ENCODE data around the gene SRC.

SRC gene

DNA sequence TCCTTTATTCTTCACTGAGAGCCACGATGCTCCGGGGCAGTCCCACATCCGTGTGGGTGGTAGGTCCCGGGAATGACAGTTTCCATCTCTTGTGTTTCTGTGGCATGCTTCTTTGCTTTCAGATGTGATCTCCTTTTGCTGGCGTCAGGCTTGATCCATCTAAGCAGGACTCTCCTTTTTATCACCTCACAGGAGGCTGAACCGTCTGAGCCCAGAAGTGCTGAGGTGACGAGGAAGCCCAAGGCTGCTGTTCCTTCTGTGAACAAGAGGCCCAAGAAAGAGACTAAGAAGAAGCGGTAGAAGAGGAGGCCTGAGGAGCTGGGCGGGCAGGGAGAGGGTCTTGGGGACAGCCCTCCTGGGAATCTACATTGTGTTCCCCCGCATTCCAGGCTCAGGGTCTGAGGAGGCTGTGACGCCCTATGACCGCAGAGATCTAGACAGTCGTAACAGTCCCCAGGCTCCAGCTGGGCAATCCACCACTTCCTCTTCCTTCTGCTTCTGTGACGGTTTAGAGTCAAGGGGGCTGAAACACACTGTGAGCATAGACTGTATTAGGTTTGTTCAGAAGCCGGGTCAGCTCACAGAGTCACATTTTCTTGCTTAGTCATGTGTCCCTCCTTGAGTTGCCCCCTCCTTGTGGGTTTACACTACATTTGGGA is 29.7 kb upstream of the SRC start (continued):
- no peak for TF ChIP-seq POU6F1 (CRISPR knock-in tag; IDR thresholded peaks at IDR 0.05; ENCODE audit: borderline replicate concordance, low read depth)
- TF ChIP-seq ZNF8 (CRISPR knock-in tag; IDR thresholded peaks at IDR 0.05) = no peak
- TF ChIP-seq BACH2 (CRISPR knock-in tag; IDR thresholded peaks at IDR 0.05; ENCODE audit: borderline replicate concordance) = no peak
- TF ChIP-seq ZFP3 (CRISPR knock-in tag; IDR thresholded peaks at IDR 0.05) = no peak
- TF ChIP-seq CSDC2 (CRISPR knock-in tag; IDR thresholded peaks at IDR 0.05) = no peak
- TF ChIP-seq PPARA (CRISPR knock-in tag; IDR thresholded peaks at IDR 0.05; ENCODE audit: borderline replicate concordance) = no peak
- TF ChIP-seq PATZ1 (CRISPR knock-in tag; IDR thresholded peaks at IDR 0.05; ENCODE audit: borderline replicate concordance) = no peak
- TF ChIP-seq GLIS3 (CRISPR knock-in tag; IDR thresholded peaks at IDR 0.05) = no peak
- TF ChIP-seq ZNF565 (CRISPR knock-in tag; conservative IDR thresholded peaks at IDR 0.05; ENCODE audit: low read depth) = no peak
- TF ChIP-seq SNAI2 (CRISPR knock-in tag; IDR thresholded peaks at IDR 0.05) = no peak

DNA sequence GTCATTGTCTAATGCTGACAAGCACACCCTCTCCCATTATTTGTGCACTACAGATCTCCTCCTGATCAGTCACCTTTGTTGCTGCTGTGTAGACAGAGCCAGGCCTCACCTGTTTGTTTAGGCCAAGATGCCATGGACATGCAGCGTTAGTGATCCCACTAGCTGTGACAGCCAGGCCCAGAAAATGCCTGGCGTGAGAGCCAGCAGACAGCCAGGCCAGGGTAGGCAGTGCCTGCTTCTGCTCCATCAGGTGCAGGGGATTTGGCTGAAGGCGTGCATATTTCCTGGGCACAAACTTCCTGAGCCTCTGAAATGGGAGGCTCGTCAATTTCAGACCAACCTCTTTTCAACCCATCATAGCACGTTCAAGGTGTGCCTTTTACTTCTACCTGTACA is 29.2 kb upstream of the SRC start:
- no peak for ATAC-seq
- no peak for TF ChIP-seq BACH2 (CRISPR knock-in tag; IDR thresholded peaks at IDR 0.05; ENCODE audit: borderline replicate concordance)
- no peak for TF ChIP-seq SNAI2 (CRISPR knock-in tag; IDR thresholded peaks at IDR 0.05)
- TF ChIP-seq ZNF565 (CRISPR knock-in tag; conservative IDR thresholded peaks at IDR 0.05; ENCODE audit: low read depth) = no peak
- no peak for TF ChIP-seq TOX (CRISPR knock-in tag; IDR thresholded peaks at IDR 0.05; ENCODE audit: borderline replicate concordance)
- TF ChIP-seq RARB (CRISPR knock-in tag; IDR thresholded peaks at IDR 0.05) = no peak
- no peak for TF ChIP-seq ARNTL (CRISPR knock-in tag; IDR thresholded peaks at IDR 0.05; ENCODE audit: borderline replicate concordance, low read depth)
- TF ChIP-seq POU6F1 (CRISPR knock-in tag; IDR thresholded peaks at IDR 0.05; ENCODE audit: borderline replicate concordance, low read depth) = no peak
- TF ChIP-seq ZNF70 (CRISPR knock-in tag; IDR thresholded peaks at IDR 0.05) = no peak
- TF ChIP-seq ZFP3 (CRISPR knock-in tag; IDR thresholded peaks at IDR 0.05) = no peak
- TF ChIP-seq ZFP30 (CRISPR knock-in tag; IDR thresholded peaks at IDR 0.05) = no peak
- TF ChIP-seq TCF4 (CRISPR knock-in tag; IDR thresholded peaks at IDR 0.05; ENCODE audit: borderline replicate concordance) = no peak
- no peak for TF ChIP-seq ISL1 (CRISPR knock-in tag; IDR thresholded peaks at IDR 0.05)
- TF ChIP-seq ZNF8 (CRISPR knock-in tag; IDR thresholded peaks at IDR 0.05) = no peak
- TF ChIP-seq ESRRG (CRISPR knock-in tag; IDR thresholded peaks at IDR 0.05) = no peak
- TF ChIP-seq CSRNP3 (CRISPR knock-in tag; IDR thresholded peaks at IDR 0.05) = no peak
- TF ChIP-seq TSHZ2 (CRISPR knock-in tag; IDR thresholded peaks at IDR 0.05) = no peak
- TF ChIP-seq OSR1 (CRISPR knock-in tag; IDR thresholded peaks at IDR 0.05) = no peak
- TF ChIP-seq PATZ1 (CRISPR knock-in tag; IDR thresholded peaks at IDR 0.05; ENCODE audit: borderline replicate concordance) = no peak
